IMR-90 (cell line): ENCODE data around the gene ZNF574. TPM values are rescaled to one million over a fixed set of nuclear protein-coding genes. Genes with fewer than 3 reads are reported as not detected.

Source experiments
- ATAC-seq: fragments of 200-7000 bp; cut with Tn5 transposase; 2 replicates; pipeline ENCODE4 v1.9.1; 2020; ENCODE audit warnings: low read depth, mild to moderate bottlenecking, moderate library complexity
- BruUV-seq: library from RNA; stranded (reverse); fragments of 400-500 nt; replicated peaks from 2 replicates; lab custom pipeline; 2021; lab: Mats Ljungman, UMichigan
- CTCF ChIA-PET: fragments of 300-600 bp; formaldehyde crosslinking; extraction: SDS; loops from one replicate; lab custom pipeline; 2021; ENCODE audit warnings: antibody characterized with exemption; lab: Yijun Ruan, JAX
- POLR2A ChIA-PET: fragments of 300-600 bp; sonication (Branson Sonifier 250); formaldehyde crosslinking; loops from one replicate; lab custom pipeline; 2022; ENCODE audit warnings: antibody characterized with exemption; ENCODE audit not compliant: unreplicated experiment; lab: Charles Lee
- DNase-seq: peaks from one replicate; pipeline ENCODE4 v3.0.0; 2013
- H2AFZ ChIP-seq: replicated peaks from 2 replicates; pipeline ENCODE3; 2013; ENCODE audit warnings: low read length, mild to moderate bottlenecking; ENCODE audit not compliant: poor library complexity
- H2AK5ac ChIP-seq: 2 replicates; pipeline ENCODE4 v1.6.1; 2013; ENCODE audit warnings: low read depth, low read length, inconsistent platforms
- H2AK9ac ChIP-seq: replicated peaks from 2 replicates; pipeline ENCODE3; 2013; ENCODE audit warnings: mild to moderate bottlenecking, low read depth, low read length, moderate library complexity; ENCODE audit not compliant: poor library complexity
- H2BK120ac ChIP-seq: 2 replicates; pipeline ENCODE4 v1.6.1; 2013; ENCODE audit warnings: low read depth, low read length, inconsistent platforms
- H2BK15ac ChIP-seq: 3 replicates; pipeline ENCODE4 v1.6.1; 2013; ENCODE audit warnings: low read depth, low read length, inconsistent platforms
- H2BK20ac ChIP-seq: 2 replicates; pipeline ENCODE4 v1.6.1; 2013; ENCODE audit warnings: low read depth, mild to moderate bottlenecking, inconsistent platforms, low read length, moderate library complexity
- H2BK5ac ChIP-seq: 2 replicates; pipeline ENCODE4 v1.6.1; 2013; ENCODE audit warnings: mild to moderate bottlenecking, low read depth, low read length, inconsistent platforms; ENCODE audit not compliant: poor library complexity, severe bottlenecking
- H3K14ac ChIP-seq: replicated peaks from 2 replicates; pipeline ENCODE4 v1.6.1; 2013; ENCODE audit warnings: low read depth, low read length, inconsistent platforms
- H3K18ac ChIP-seq: 2 replicates; pipeline ENCODE4 v1.6.1; 2013; ENCODE audit warnings: low read depth, low read length, control low read depth
- H3K23ac ChIP-seq: 2 replicates; pipeline ENCODE4 v1.6.1; 2013; ENCODE audit warnings: low read depth, low read length, inconsistent platforms
- H3K27ac ChIP-seq: 2 replicates; pipeline ENCODE4 v1.5.1; 2013; ENCODE audit warnings: mild to moderate bottlenecking, control low read depth, low read length; ENCODE audit not compliant: insufficient read depth
- H3K27me3 ChIP-seq: 2 replicates; pipeline ENCODE4 v1.6.1; 2013; ENCODE audit warnings: low read length; ENCODE audit not compliant: control insufficient read depth, insufficient read depth
- H3K36me3 ChIP-seq: 2 replicates; pipeline ENCODE4 v1.6.1; 2013; ENCODE audit warnings: low read length, mixed read lengths; ENCODE audit not compliant: control insufficient read depth, insufficient read depth
- H3K4ac ChIP-seq: 2 replicates; pipeline ENCODE4 v1.6.1; 2013; ENCODE audit warnings: low read depth, low read length, inconsistent platforms
- H3K4me1 ChIP-seq: 2 replicates; pipeline ENCODE4 v1.6.1; 2013; ENCODE audit warnings: low read length, mixed read lengths; ENCODE audit not compliant: control insufficient read depth, insufficient read depth
- H3K4me2 ChIP-seq: 2 replicates; pipeline ENCODE4 v1.6.1; 2013; ENCODE audit warnings: low read depth, mild to moderate bottlenecking, control low read depth, low read length, moderate library complexity
- H3K4me3 ChIP-seq: 2 replicates; pipeline ENCODE4 v1.5.1; 2013; ENCODE audit warnings: low read depth, mild to moderate bottlenecking, control low read depth, low read length, moderate library complexity; ENCODE audit not compliant: insufficient read depth
- H3K56ac ChIP-seq: 2 replicates; pipeline ENCODE4 v1.6.1; 2013; ENCODE audit warnings: low read length, inconsistent platforms; ENCODE audit not compliant: insufficient read depth; ENCODE audit errors: extremely low read depth
- H3K79me1 ChIP-seq, 2 experiments: 2 replicates each; pipeline ENCODE4 v1.6.1; 2013; ENCODE audit warnings: low read length in 2 of 2, inconsistent platforms in 1 of 2, low read depth in 1 of 2
- H3K9ac ChIP-seq: 2 replicates; pipeline ENCODE4 v1.6.1; 2013; ENCODE audit warnings: low read depth, low read length, control low read depth
- H3K9me1 ChIP-seq: 2 replicates; pipeline ENCODE4 v1.6.1; 2013; ENCODE audit warnings: low read length, inconsistent platforms; ENCODE audit not compliant: insufficient read depth
- H3K9me3 ChIP-seq: 2 replicates; pipeline ENCODE4 v1.6.1; 2013; ENCODE audit warnings: low read length; ENCODE audit not compliant: control insufficient read depth, insufficient read depth
- H4K20me1 ChIP-seq: 2 replicates; pipeline ENCODE4 v1.6.1; 2013; ENCODE audit warnings: low read length, inconsistent platforms; ENCODE audit not compliant: insufficient read depth
- H4K5ac ChIP-seq: 2 replicates; pipeline ENCODE4 v1.6.1; 2013; ENCODE audit warnings: mild to moderate bottlenecking, low read depth, low read length, control low read depth
- H4K8ac ChIP-seq, 2 experiments: 2 replicates each; pipeline ENCODE4 v1.6.1; 2013; ENCODE audit warnings: low read depth in 2 of 2, low read length in 2 of 2, control low read depth in 1 of 2, inconsistent platforms in 1 of 2
- H4K91ac ChIP-seq: 2 replicates; pipeline ENCODE4 v1.6.1; 2013; ENCODE audit warnings: low read depth, low read length, inconsistent platforms; ENCODE audit not compliant: insufficient read depth
- BHLHE40 ChIP-seq: fragments of 150-350 bp; IDR thresholded peaks from 2 replicates; pipeline ENCODE4 v1.6.1; 2016; ENCODE audit warnings: mild to moderate bottlenecking, low read depth, low read length
- CEBPB ChIP-seq: IDR thresholded peaks from 2 replicates; pipeline ENCODE4 v1.6.1; 2012; ENCODE audit warnings: low read depth, low read length, improper control_type of control experiment
- CHD1 ChIP-seq: IDR thresholded peaks from 2 replicates; pipeline ENCODE4 v1.6.1; 2012; ENCODE audit warnings: low read depth, low read length, improper control_type of control experiment
- CTCF ChIP-seq: conservative IDR thresholded peaks from 2 replicates; pipeline ENCODE4 v1.5.1; 2012; ENCODE audit warnings: mild to moderate bottlenecking, low read depth, low read length, improper control_type of control experiment
- ELK1 ChIP-seq: fragments of 150-350 bp; IDR thresholded peaks from 2 replicates; pipeline ENCODE4 v1.6.1; 2016; ENCODE audit warnings: low read depth, mild to moderate bottlenecking, low read length, moderate library complexity, borderline replicate concordance
- MAFK ChIP-seq: IDR thresholded peaks from 2 replicates; pipeline ENCODE4 v1.6.1; 2012; ENCODE audit warnings: low read depth, low read length, improper control_type of control experiment
- MAZ ChIP-seq: IDR thresholded peaks from 2 replicates; pipeline ENCODE4 v1.6.1; 2012; ENCODE audit warnings: low read depth, mild to moderate bottlenecking, low read length, improper control_type of control experiment, moderate library complexity, borderline replicate concordance
- NFE2L2 ChIP-seq: fragments of 150-350 bp; IDR thresholded peaks from 2 replicates; pipeline ENCODE4 v1.6.1; 2016; ENCODE audit warnings: low read depth, mild to moderate bottlenecking, low read length
- POLR2A ChIP-seq: IDR thresholded peaks from 2 replicates; pipeline ENCODE4 v1.6.1; 2012; ENCODE audit warnings: mild to moderate bottlenecking, low read depth, low read length
- RCOR1 ChIP-seq: IDR thresholded peaks from 2 replicates; pipeline ENCODE4 v1.6.1; 2012; ENCODE audit warnings: mild to moderate bottlenecking, low read length, improper control_type of control experiment; ENCODE audit not compliant: insufficient replicate concordance
- RFX5 ChIP-seq: IDR thresholded peaks from 2 replicates; pipeline ENCODE4 v1.8.0; 2012; ENCODE audit warnings: low read depth, mild to moderate bottlenecking, low read length, moderate library complexity
- SMC3 ChIP-seq: fragments of 150-350 bp; IDR thresholded peaks from 2 replicates; pipeline ENCODE4 v1.6.1; 2016; ENCODE audit warnings: low read depth, mild to moderate bottlenecking, antibody characterized with exemption, low read length, moderate library complexity
- USF2 ChIP-seq: fragments of 150-350 bp; IDR thresholded peaks from 2 replicates; pipeline ENCODE4 v1.6.1; 2017; ENCODE audit warnings: mild to moderate bottlenecking, antibody characterized with exemption, low read length, low read depth
- WGBS, 2 experiments: methylation state at CpG; one replicate each; pipeline versions ENCODE4 v1.1.5 to v1.1.7; 2013; ENCODE audit warnings: missing lambda C conversion rate in 2 of 2; ENCODE audit not compliant: insufficient read length in 1 of 2; ENCODE audit errors: extremely low coverage in 2 of 2; 5-methylcytosine and 5-hydroxymethylcytosine counted together
- dilution Hi-C: fragments of 300-500 bp; cut with HindIII; formaldehyde crosslinking; loops from one replicate; pipeline ENCODE4 v1.14.3; 2018; ENCODE audit warnings: low sequenced_read_pairs; ENCODE audit not compliant: unreplicated experiment
- in situ Hi-C: fragments of 300-500 bp; cut with MboI; formaldehyde crosslinking; loops from 3 replicates; pipeline ENCODE4 v1.14.3; 2019; ENCODE audit warnings: low sequenced_read_pairs, inconsistent platforms, mixed read lengths
- intact Hi-C: fragments of 100-400 bp; cut with micrococcal nuclease; formaldehyde crosslinking; loops from 2 replicates; pipeline ENCODE4 v1.10.0; 2022
- polyA plus RNA-seq, 3 experiments: library from polyadenylated mRNA; depleted of rRNA; stranded (reverse); fragments of >200 nt; gene quantifications; 2 replicates each; pipeline ENCODE4 v1.2.3, GENCODE V29; 2012; ENCODE audit warnings: low replicate concordance in 1 of 3
- total RNA-seq: library from RNA; depleted of rRNA; stranded (reverse); fragments of >200 nt; gene quantifications from 2 replicates; pipeline ENCODE4 v1.2.3, GENCODE V29; 2012

Gene ZNF574
- total and polyA plus RNA-seq, 2 of the 4 experiments (the other 2 are of a cell fraction) = 8.1 to 14.1 TPM

GRCh38 chr19:42129399-42130253 lies 53.7 kb downstream of the ZNF574 start:
- Histone ChIP-seq H4K5ac (no peak overlapping the region), H2BK20ac (peak overlapping the region; percentile 69; the same call in 1 of the 2 replicates), H3K23ac (peak overlapping the region; percentile 83), H3K27ac (no peak overlapping the region), H4K91ac (no peak overlapping the region), H3K79me1 (peaks cover 8 to 19% of the 10 kb centered on the region in 2 experiments; a peak in 3 of 4 replicates), H2BK120ac (peak overlapping the region; percentile 63; the same call in 1 of the 2 replicates), H3K56ac (no peak overlapping the region), H4K8ac (peak overlapping the region; percentile 2 to 51; a peak in 2 of 4 replicates), H3K4ac (peak overlapping the region; percentile 84), H3K4me1 (peaks cover 14% of the 10 kb centered on the region), H2BK5ac (no peak overlapping the region), H3K9ac (no peak overlapping the region), H4K20me1 (no peaks in the 10 kb centered on the region), H3K9me1 (peaks cover 12% of the 10 kb centered on the region), H3K27me3 (peaks cover 3% of the 10 kb centered on the region; the same call in 1 of the 2 replicates), H2BK15ac (peak overlapping the region; percentile 89; the same call in 2 of the 3 replicates), H3K9me3 (no peaks in the 10 kb centered on the region), H3K36me3 (no peaks in the 10 kb centered on the region), H3K4me3 (no peak overlapping the region), H3K4me2 (no peak overlapping the region), H2AK9ac (peak overlapping the region; percentile 46), H2AFZ (peak overlapping the region; percentile 50), H3K18ac (no peak overlapping the region; the same call in 1 of the 2 replicates), H2AK5ac (peak overlapping the region; percentile 87), H3K14ac (peak overlapping the region; percentile 82)
- WGBS, 2 experiments = 47% methylated on average over 7 of the region's 20 CpGs; no CpG with 5 or more reads in 1 of the 2 experiments
- intact Hi-C loops = loop anchor here (5.0 to 10.0 kb wide), 2 partner anchors 168 to 275 kb away; no protein-coding TSS in a partner anchor
- ChIA-PET CTCF (no interaction called here), POLR2A (no interaction called here)
- in situ Hi-C loops = loop anchor here (10.0 kb wide), 1 partner anchor 195 kb away; the partner anchor contains the start of gene MEGF8
- no TSS peak for BruUV-seq
- DNase-seq = peak; percentile 33
- dilution Hi-C loops = no loop called here
- peak; percentile 13; the same call in 1 of the 2 replicates for ATAC-seq
- TF ChIP-seq BHLHE40 (no peak), RCOR1 (no peak), POLR2A (no peak), ELK1 (no peak), CEBPB (no peak), SMC3 (no peak), RFX5 (no peak), NFE2L2 (no peak), CTCF (no peak), MAFK (no peak), USF2 (no peak), MAZ (no peak), CHD1 (no peak)
